Measurements from ENCODE around the gene ERBB3.
"Not testable (repeated sequence)": the region's sequence is repeated elsewhere in the genome, so short reads cannot be mapped to it uniquely, and the experiment has no call there.

ERBB3 gene

GRCh38 chr12:56061982-56062381 is 18.0 kb upstream of the ERBB3 start:
- no peak for DNase-seq (ENCODE audit: low read depth)
- no peak for TF ChIP-seq CTCF (IDR thresholded peaks at IDR 0.05; ENCODE audit: low read length, missing control alignments)
- H3K4me3 ChIP-seq (replicated peaks; ENCODE audit: low read depth, low read length) = no peak overlapping the region

- TF ChIP-seq CTCF (IDR thresholded peaks at IDR 0.05; ENCODE audit: low read length, missing control alignments) = no peak
- peak; percentile 35 for DNase-seq (ENCODE audit: low read depth)
- no peak overlapping the region for H3K4me3 ChIP-seq (replicated peaks; ENCODE audit: low read depth, low read length)
Observed at GRCh38 chr12:56062996-56063395, 17.0 kb upstream of the ERBB3 start.

GRCh38 chr12:56071648-56072047 is 8.3 kb upstream of the ERBB3 start:
- no peak overlapping the region for H3K4me3 ChIP-seq (replicated peaks; ENCODE audit: low read depth, low read length)
- DNase-seq (ENCODE audit: low read depth) = peak; percentile 26

GRCh38 chr12:56074396-56074795 is 5.6 kb upstream of the ERBB3 start:
- no peak for DNase-seq (ENCODE audit: low read depth)
- TF ChIP-seq CTCF (IDR thresholded peaks at IDR 0.05; ENCODE audit: low read length, missing control alignments) = no peak
- no peak overlapping the region for H3K4me3 ChIP-seq (replicated peaks; ENCODE audit: low read depth, low read length)

More at GRCh38 chr12:56071648-56072047, 8.3 kb upstream of the ERBB3 start:
- no peak for TF ChIP-seq CTCF (IDR thresholded peaks at IDR 0.05; ENCODE audit: low read length, missing control alignments)

- not testable (repeated sequence) for DNase-seq (ENCODE audit: low read depth); H3K4me3 ChIP-seq (replicated peaks; ENCODE audit: low read depth, low read length)
Observed at GRCh38 chr12:56077966-56078365, 2.0 kb upstream of the ERBB3 start.

- DNase-seq (ENCODE audit: low read depth) = no peak
- H3K4me3 ChIP-seq (replicated peaks; ENCODE audit: low read depth, low read length) = no peak overlapping the region
- TF ChIP-seq CTCF (IDR thresholded peaks at IDR 0.05; ENCODE audit: low read length, missing control alignments) = no peak
Observed at GRCh38 chr12:56078427-56078826, 1.5 kb upstream of the ERBB3 start.

- peak; percentile 86 for DNase-seq (ENCODE audit: low read depth)
Observed at GRCh38 chr12:56078931-56079722, 838 bp upstream of the ERBB3 start.

More at GRCh38 chr12:56078931-56079722, 838 bp upstream of the ERBB3 start:
- peak; percentile 69 for TF ChIP-seq CTCF (IDR thresholded peaks at IDR 0.05; ENCODE audit: low read length, missing control alignments)
- peak overlapping the region; percentile 56 for H3K4me3 ChIP-seq (replicated peaks; ENCODE audit: low read depth, low read length)

All from fibroblast of pulmonary artery (primary cell).